Measurements from ENCODE around the gene ADCY2. TPM values are rescaled to one million over a fixed set of nuclear protein-coding genes. Genes with fewer than 3 reads are reported as not detected.

The ADCY2 gene
- total RNA-seq, 4 donors from 2014 or later: 0.34 to 2.7 (median 1.5) TPM

DNA sequence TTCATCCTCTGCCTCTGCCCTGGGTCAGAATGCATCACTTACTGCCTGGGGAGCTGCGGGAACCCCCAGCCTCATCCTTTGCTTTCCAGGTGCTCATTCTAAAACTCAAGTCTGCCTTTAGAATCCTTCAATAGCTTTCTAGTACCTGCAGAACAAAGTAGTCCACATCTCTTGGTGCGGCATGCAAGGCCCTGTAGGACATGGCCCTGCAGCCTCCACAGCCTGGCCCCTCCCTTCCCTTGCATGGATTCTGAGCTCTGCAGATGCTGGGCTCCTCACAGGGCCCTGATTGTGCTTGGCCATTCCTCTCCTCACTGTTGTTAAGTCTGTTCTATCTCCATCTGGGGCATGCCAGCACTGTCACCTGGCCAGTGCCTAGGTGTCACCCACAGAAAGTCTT is 141.6 kb downstream of the ADCY2 start:
- no peak for DNase-seq
- intact Hi-C loops (cut with DNase I): no loop called here
- H3K9me3 ChIP-seq: no peaks in the 10 kb centered on the region
- no peak overlapping the region for H3K27ac ChIP-seq
- 89 to 93% methylated on average over 2 of the region's 2 CpGs for WGBS, 2 donors
- H3K4me3 ChIP-seq (replicated peaks in 1 of 3): no peak overlapping the region
- H3K27me3 ChIP-seq: no peaks in the 10 kb centered on the region
- no peaks in the 10 kb centered on the region for H3K4me1 ChIP-seq
- no peak for TF ChIP-seq POLR2A (IDR thresholded peaks at IDR 0.05)
- TF ChIP-seq, protein P1, sequence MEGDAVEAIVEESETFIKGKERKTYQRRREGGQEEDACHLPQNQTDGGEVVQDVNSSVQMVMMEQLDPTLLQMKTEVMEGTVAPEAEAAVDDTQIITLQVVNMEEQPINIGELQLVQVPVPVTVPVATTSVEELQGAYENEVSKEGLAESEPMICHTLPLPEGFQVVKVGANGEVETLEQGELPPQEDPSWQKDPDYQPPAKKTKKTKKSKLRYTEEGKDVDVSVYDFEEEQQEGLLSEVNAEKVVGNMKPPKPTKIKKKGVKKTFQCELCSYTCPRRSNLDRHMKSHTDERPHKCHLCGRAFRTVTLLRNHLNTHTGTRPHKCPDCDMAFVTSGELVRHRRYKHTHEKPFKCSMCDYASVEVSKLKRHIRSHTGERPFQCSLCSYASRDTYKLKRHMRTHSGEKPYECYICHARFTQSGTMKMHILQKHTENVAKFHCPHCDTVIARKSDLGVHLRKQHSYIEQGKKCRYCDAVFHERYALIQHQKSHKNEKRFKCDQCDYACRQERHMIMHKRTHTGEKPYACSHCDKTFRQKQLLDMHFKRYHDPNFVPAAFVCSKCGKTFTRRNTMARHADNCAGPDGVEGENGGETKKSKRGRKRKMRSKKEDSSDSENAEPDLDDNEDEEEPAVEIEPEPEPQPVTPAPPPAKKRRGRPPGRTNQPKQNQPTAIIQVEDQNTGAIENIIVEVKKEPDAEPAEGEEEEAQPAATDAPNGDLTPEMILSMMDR (IDR thresholded peaks at IDR 0.05): no peak
- H3K36me3 ChIP-seq: no peaks in the 10 kb centered on the region

DNA sequence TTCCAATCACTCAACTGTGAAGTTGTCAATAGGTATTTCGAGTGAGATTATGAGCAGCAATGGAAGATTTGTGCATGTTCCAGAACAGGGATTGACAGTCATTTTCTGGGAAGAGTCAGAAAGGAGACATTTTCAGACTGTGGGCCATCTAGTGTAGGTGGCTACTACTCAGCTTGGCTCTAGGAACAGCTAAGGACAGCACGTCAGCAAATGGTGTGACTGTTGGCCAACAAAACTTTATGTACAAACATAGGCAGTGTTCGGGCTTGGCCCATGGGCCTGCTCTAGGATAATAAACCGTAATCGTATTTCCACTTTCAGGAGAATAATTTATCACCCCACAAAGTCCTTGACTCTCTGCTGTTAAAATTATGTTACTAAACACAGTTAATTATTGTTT is 143.6 kb downstream of the ADCY2 start:
- H3K9me3 ChIP-seq: no peaks in the 10 kb centered on the region
- no peaks in the 10 kb centered on the region for H3K27me3 ChIP-seq
- no peaks in the 10 kb centered on the region for H3K4me1 ChIP-seq
- H3K27ac ChIP-seq: no peak overlapping the region
- no peak for TF ChIP-seq POLR2A (IDR thresholded peaks at IDR 0.05)
- DNase-seq: no peak
- H3K4me3 ChIP-seq (replicated peaks in 1 of 3): no peak overlapping the region
- WGBS, 2 donors: 83 to 88% methylated on average over 5 of the region's 5 CpGs
- intact Hi-C loops (cut with DNase I): no loop called here
- H3K36me3 ChIP-seq: no peaks in the 10 kb centered on the region

DNA sequence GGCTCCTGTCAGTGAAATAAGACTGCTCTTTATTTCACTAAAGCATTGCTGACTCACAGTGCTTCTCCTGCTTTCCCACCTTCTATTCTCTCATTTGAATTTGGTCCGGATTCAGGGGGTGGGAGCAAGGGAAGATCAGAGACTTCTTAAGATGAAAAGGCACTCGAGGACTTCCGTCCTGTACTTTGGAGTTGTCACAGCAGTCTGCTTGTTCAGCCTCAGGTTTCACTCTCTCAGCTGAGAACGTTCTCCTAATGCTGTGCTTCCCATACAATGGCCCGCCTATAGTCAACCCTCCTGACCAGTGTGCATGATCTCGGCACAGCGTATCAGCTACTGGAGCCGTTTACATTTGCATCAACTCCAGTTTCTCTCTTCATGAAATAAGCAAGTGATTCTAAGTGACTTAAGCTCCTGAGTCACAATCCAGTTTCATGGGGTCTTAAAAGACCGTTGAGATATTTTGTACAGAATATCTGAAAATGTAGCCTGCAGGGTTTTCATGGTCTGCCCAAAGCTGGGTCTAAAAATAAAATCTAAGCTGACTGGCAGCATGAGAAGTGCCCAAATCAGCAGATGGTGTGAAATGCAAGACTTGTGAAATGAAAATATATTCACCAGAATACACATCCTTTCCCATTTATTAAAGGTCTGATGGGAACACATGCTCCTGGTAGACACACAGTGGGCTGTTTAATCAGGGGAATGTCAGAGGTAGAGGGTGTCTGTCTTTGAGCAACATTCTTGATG is 145.0 kb downstream of the ADCY2 start:
- H3K27me3 ChIP-seq: no peaks in the 10 kb centered on the region
- no peaks in the 10 kb centered on the region for H3K9me3 ChIP-seq
- TF ChIP-seq POLR2A (IDR thresholded peaks at IDR 0.05): no peak
- TF ChIP-seq, protein P1 (IDR thresholded peaks at IDR 0.05): no peak
- no peak overlapping the region for H3K4me3 ChIP-seq (replicated peaks in 1 of 3)
- 35 to 51% methylated on average over 9 of the region's 9 CpGs for WGBS, 2 donors
- H3K27ac ChIP-seq: no peak overlapping the region
- intact Hi-C loops (cut with DNase I): no loop called here
- DNase-seq: no peak
- no peaks in the 10 kb centered on the region for H3K4me1 ChIP-seq
- no peaks in the 10 kb centered on the region for H3K36me3 ChIP-seq

DNA sequence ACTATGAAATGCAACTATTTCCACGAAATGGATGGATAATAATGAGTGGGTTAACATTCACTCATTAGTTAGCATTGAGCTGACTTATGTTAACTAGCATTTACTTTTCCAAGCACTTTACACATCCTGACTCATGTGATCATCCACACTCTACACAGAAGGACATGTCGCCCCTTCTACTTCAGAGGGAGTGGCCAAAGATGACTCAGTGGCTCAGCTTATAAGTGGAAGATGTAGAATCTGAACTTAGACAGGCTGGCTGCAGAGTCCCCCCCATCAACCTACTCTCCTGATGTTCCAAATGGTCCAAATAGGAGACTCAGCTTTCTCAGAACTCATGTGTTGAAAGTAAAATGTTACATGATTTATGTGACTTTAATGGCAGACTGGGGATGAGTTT is 146.0 kb downstream of the ADCY2 start:
- no peaks in the 10 kb centered on the region for H3K36me3 ChIP-seq
- 91 to 94% methylated on average over 2 of the region's 2 CpGs for WGBS, 2 donors
- H3K27ac ChIP-seq: no peak overlapping the region
- intact Hi-C loops (cut with DNase I): no loop called here
- no peak overlapping the region for H3K4me3 ChIP-seq (replicated peaks in 1 of 3)
- TF ChIP-seq, protein P1 (IDR thresholded peaks at IDR 0.05): no peak
- TF ChIP-seq POLR2A (IDR thresholded peaks at IDR 0.05): no peak
- no peaks in the 10 kb centered on the region for H3K9me3 ChIP-seq
- no peaks in the 10 kb centered on the region for H3K4me1 ChIP-seq
- no peaks in the 10 kb centered on the region for H3K27me3 ChIP-seq
- DNase-seq: no peak

DNA sequence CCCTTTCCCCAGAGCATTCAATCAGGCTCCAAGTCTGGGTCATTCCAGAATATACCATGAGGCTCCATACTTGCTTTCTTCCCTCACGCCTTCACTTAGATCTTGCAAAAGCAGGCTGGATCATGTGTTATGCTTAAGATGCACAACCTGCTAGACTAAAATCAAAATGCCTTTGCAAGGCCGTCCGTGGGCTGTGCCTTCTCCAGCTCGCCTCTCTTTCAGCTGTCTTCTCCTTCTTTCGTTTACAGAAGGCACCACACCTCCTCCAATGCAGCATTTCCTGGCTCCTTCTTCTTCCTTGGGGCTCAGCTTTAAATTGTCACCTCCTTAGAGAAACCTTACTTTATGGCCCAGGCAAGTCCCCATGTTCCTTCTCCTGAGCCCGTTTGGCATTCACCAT is 150.6 kb downstream of the ADCY2 start:
- Histone ChIP-seq H3K4me1 (peaks cover 19 to 21% of the 10 kb centered on the region in 2 donors), H3K4me3 (replicated peaks in 1 of 3) (no peak overlapping the region), H3K27ac (no peak overlapping the region), H3K9me3 (no peaks in the 10 kb centered on the region), H3K36me3 (no peaks in the 10 kb centered on the region), H3K27me3 (no peaks in the 10 kb centered on the region)
- no peak for DNase-seq
- TF ChIP-seq POLR2A (IDR thresholded peaks at IDR 0.05): no peak
- TF ChIP-seq, protein P1 (IDR thresholded peaks at IDR 0.05): no peak
- WGBS, 2 donors: 88 to 90% methylated on average over 6 of the region's 6 CpGs
- intact Hi-C loops (cut with DNase I): no loop called here
